ENCODE measurements around the gene AIF1L. TPM values are rescaled to one million over a fixed set of nuclear protein-coding genes. Genes with fewer than 3 reads are reported as not detected.

The AIF1L gene
- total RNA-seq, 1 donor = 0.45 TPM

DNA sequence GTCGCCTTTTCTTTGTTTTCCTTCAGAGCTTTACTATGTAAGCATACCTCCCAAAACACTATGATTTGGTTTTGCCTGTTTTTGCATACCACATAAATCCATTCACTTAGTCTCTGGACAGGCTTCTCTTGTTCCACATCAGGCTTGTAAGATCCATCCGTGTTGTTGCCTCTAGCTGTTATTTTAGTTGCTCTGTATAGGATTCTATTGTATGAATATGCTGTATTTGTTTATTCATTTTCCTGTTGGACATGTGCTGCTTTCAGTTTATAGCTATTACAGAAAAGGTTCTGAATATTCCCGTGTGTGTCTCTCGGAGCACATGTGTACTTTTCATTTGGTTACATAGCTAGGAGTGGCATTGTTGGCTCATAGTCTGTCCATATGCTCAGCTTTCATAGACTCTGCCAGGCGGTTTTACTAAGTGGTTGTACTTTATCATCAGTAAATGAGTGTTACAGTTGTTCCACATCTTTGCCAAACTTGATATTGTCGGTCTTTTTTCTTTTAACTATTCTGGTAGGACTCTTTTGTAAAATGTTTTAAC lies 70.9 kb downstream of the AIF1L start:
- H3K4me3 ChIP-seq (ENCODE audit: low read depth, low read length) = no peak overlapping the region
- TF ChIP-seq, protein P1, sequence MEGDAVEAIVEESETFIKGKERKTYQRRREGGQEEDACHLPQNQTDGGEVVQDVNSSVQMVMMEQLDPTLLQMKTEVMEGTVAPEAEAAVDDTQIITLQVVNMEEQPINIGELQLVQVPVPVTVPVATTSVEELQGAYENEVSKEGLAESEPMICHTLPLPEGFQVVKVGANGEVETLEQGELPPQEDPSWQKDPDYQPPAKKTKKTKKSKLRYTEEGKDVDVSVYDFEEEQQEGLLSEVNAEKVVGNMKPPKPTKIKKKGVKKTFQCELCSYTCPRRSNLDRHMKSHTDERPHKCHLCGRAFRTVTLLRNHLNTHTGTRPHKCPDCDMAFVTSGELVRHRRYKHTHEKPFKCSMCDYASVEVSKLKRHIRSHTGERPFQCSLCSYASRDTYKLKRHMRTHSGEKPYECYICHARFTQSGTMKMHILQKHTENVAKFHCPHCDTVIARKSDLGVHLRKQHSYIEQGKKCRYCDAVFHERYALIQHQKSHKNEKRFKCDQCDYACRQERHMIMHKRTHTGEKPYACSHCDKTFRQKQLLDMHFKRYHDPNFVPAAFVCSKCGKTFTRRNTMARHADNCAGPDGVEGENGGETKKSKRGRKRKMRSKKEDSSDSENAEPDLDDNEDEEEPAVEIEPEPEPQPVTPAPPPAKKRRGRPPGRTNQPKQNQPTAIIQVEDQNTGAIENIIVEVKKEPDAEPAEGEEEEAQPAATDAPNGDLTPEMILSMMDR (IDR thresholded peaks at IDR 0.05; ENCODE audit: insufficient read depth, low read length) = no peak
- DNase-seq (ENCODE audit: low read depth) = peak; percentile 20

DNA sequence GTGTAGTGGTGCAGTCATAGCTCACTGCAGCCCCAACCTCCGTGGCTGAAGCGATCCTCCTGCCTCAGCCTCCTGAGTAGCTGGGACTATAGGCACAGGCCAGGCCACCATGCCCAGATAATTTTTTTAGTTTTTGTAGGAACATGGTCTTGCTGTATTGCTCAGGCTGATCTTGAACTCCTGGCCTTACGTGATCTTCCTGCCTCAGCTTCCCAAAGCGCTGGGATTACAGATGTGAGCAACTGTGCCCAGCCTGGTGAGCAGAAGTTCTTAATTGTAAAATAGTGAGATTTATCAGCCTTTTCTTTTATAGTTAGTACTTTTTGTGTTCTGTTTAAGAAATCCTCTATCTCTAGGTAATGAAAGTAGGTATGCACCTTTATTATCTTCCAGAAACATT lies 71.6 kb downstream of the AIF1L start:
- no peak overlapping the region for H3K4me3 ChIP-seq (ENCODE audit: low read depth, low read length)
- TF ChIP-seq, protein P1 (IDR thresholded peaks at IDR 0.05; ENCODE audit: insufficient read depth, low read length) = no peak
- DNase-seq (ENCODE audit: low read depth) = no peak

DNA sequence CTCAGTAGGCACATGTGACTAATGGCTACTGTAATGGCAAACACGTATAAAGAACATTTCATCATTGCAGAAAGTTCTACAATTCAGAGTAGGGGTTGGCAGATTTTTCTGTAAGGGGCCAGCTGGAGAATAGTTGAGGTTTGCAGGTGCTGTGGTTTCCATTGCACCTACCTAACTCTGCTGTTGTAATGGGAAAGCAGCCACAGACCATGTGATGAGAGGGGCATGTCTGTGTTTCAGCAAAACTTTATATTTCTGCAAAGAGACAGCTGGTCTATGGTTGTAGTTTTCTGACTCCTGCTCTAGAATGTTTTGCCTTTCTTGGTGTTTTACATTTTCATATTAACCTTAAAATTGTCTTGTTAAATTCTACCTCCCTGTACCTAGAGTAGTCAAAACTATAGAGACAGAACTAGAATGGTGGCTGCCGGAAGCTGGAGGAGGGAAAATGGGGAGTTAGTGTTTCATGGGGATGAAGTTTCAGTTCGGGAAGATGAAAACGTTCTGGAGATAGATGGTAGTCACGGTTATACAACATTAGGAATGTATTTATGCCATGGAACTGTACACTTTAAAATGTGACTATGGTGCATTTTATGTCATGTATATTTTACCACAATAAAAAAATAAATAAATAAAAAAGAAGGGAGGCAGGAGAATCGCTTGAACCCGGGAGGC lies 73.4 kb downstream of the AIF1L start:
- DNase-seq (ENCODE audit: low read depth) = no peak
- no peak overlapping the region for H3K4me3 ChIP-seq (ENCODE audit: low read depth, low read length)
- TF ChIP-seq, protein P1 (IDR thresholded peaks at IDR 0.05; ENCODE audit: insufficient read depth, low read length) = no peak

Small RNA genes lying within 50 kb of the gene (small RNA-seq; reads per million reads assigned to genes)
- gene RNU6-881P = not detected

Other genes with a start within 250 kb of the AIF1L start
- not detected in 2 replicates for gene QRFP, start 199.7 kb upstream of the AIF1L start, total RNA-seq (ENCODE audit: low replicate concordance)
- gene FIBCD1, start 157.3 kb upstream of the AIF1L start, total RNA-seq (ENCODE audit: low replicate concordance) = 0.27 TPM in 1 of 2 replicates, not detected in the other
- gene LAMC3, start 87.4 kb upstream of the AIF1L start, total RNA-seq (ENCODE audit: low replicate concordance) = 0.08 TPM in 1 of 2 replicates, not detected in the other
- 18.1 and 20.2 TPM in 2 replicates for gene NUP214, start 29.1 kb downstream of the AIF1L start, total RNA-seq (ENCODE audit: low replicate concordance)
- 0.25 and 0.36 TPM in 2 replicates for gene FAM78A, start 180.0 kb downstream of the AIF1L start, total RNA-seq (ENCODE audit: low replicate concordance)
- 5.6 and 9.8 TPM in 2 replicates for gene PLPP7, start 193.2 kb downstream of the AIF1L start, total RNA-seq (ENCODE audit: low replicate concordance)